ENCODE results near the gene EN1.
A peak's percentile ranks its signal among the peaks of the same experiment; 100 is the strongest.

Gene EN1

GRCh38 chr2:118845522-118846441, 1.7 kb downstream of the EN1 start:
- CTCF ChIA-PET, result interaction anchor here (0.6 to 1.1 kb wide), 2 partner anchors 13 to 29 kb away, joined by 3 read pairs; no protein-coding TSS in a partner anchor
- peak; percentile 25 for DNase-seq (ENCODE audit: extremely low spot score)
- TF ChIP-seq TARDBP (IDR thresholded peaks at IDR 0.05) (no peak), NFRKB (IDR thresholded peaks at IDR 0.05) (no peak), BHLHE40 (IDR thresholded peaks at IDR 0.05; ENCODE audit: borderline replicate concordance) (no peak), PKNOX1 (IDR thresholded peaks at IDR 0.05) (no peak), LEF1 (IDR thresholded peaks at IDR 0.05; ENCODE audit: borderline replicate concordance) (no peak), HDGF (IDR thresholded peaks at IDR 0.05; ENCODE audit: borderline replicate concordance) (no peak), SUZ12 (IDR thresholded peaks at IDR 0.05) (no peak)
- POLR2A ChIA-PET, result interaction anchor here (1.0 to 1.3 kb wide), 2 partner anchors 72 to 660 kb away, joined by 3 read pairs; no protein-coding TSS in a partner anchor

- POLR2A ChIA-PET, result interaction anchor here (1.3 kb wide), 1 partner anchor 659 kb away, joined by 3 read pairs; no protein-coding TSS in a partner anchor
- DNase-seq (ENCODE audit: extremely low spot score), result peak; percentile 17
- TF ChIP-seq NFRKB (IDR thresholded peaks at IDR 0.05), result no peak
- TF ChIP-seq LEF1 (IDR thresholded peaks at IDR 0.05; ENCODE audit: borderline replicate concordance), result no peak
- no peak for TF ChIP-seq ARNT (IDR thresholded peaks at IDR 0.05)
- no peak for TF ChIP-seq HDGF (IDR thresholded peaks at IDR 0.05; ENCODE audit: borderline replicate concordance)
- no peak for TF ChIP-seq SUZ12 (IDR thresholded peaks at IDR 0.05)
- no peak for TF ChIP-seq ZNF384 (IDR thresholded peaks at IDR 0.05)
- TF ChIP-seq L3MBTL2 (conservative IDR thresholded peaks at IDR 0.05), result no peak
- TF ChIP-seq FOXM1 (IDR thresholded peaks at IDR 0.05; ENCODE audit: borderline replicate concordance), result no peak
- TF ChIP-seq FOXK2 (IDR thresholded peaks at IDR 0.05), result no peak
- no peak for TF ChIP-seq BHLHE40 (IDR thresholded peaks at IDR 0.05; ENCODE audit: borderline replicate concordance)
- TF ChIP-seq FOXA1 (IDR thresholded peaks at IDR 0.05), result no peak
- TF ChIP-seq PKNOX1 (IDR thresholded peaks at IDR 0.05), result no peak
- CTCF ChIA-PET, result no interaction called here
These were observed 2.4 kb downstream of the EN1 start for GRCh38 chr2:118845005-118845521.

GRCh38 chr2:118844261-118845004, 3.0 kb downstream of the EN1 start:
- ChIA-PET POLR2A (no interaction called here), CTCF (no interaction called here)
- TF ChIP-seq SP1 (IDR thresholded peaks at IDR 0.05) (no peak), HDGF (IDR thresholded peaks at IDR 0.05; ENCODE audit: borderline replicate concordance) (no peak), ARNT (IDR thresholded peaks at IDR 0.05) (no peak)
- peak; percentile 17 for DNase-seq (ENCODE audit: extremely low spot score)

- CTCF ChIA-PET, result no interaction called here
- TF ChIP-seq SP1 (IDR thresholded peaks at IDR 0.05), result no peak
- TF ChIP-seq FOXA1 (IDR thresholded peaks at IDR 0.05), result no peak
- TF ChIP-seq HDGF (IDR thresholded peaks at IDR 0.05; ENCODE audit: borderline replicate concordance), result no peak
- TF ChIP-seq ARNT (IDR thresholded peaks at IDR 0.05), result no peak
- TF ChIP-seq ELF4 (IDR thresholded peaks at IDR 0.05), result no peak
- TF ChIP-seq SUZ12 (IDR thresholded peaks at IDR 0.05), result no peak
- no peak for TF ChIP-seq ZNF384 (IDR thresholded peaks at IDR 0.05)
- TF ChIP-seq PKNOX1 (IDR thresholded peaks at IDR 0.05), result no peak
- TF ChIP-seq CTBP1 (IDR thresholded peaks at IDR 0.05; ENCODE audit: borderline replicate concordance), result no peak
- TF ChIP-seq L3MBTL2 (conservative IDR thresholded peaks at IDR 0.05), result no peak
- TF ChIP-seq FOXK2 (IDR thresholded peaks at IDR 0.05), result no peak
- TF ChIP-seq TARDBP (IDR thresholded peaks at IDR 0.05), result no peak
- no peak for TF ChIP-seq LEF1 (IDR thresholded peaks at IDR 0.05; ENCODE audit: borderline replicate concordance)
- TF ChIP-seq BHLHE40 (IDR thresholded peaks at IDR 0.05; ENCODE audit: borderline replicate concordance), result no peak
- POLR2A ChIA-PET, result no interaction called here
These were observed 3.8 kb downstream of the EN1 start for GRCh38 chr2:118843483-118844132.

GRCh38 chr2:118842661-118843482, 4.6 kb downstream of the EN1 start:
- CTCF ChIA-PET, result no interaction called here
- POLR2A ChIA-PET, result no interaction called here
- TF ChIP-seq CTBP1 (IDR thresholded peaks at IDR 0.05; ENCODE audit: borderline replicate concordance), result no peak
- TF ChIP-seq FOXA1 (IDR thresholded peaks at IDR 0.05), result no peak
- no peak for TF ChIP-seq SUZ12 (IDR thresholded peaks at IDR 0.05)
- TF ChIP-seq L3MBTL2 (conservative IDR thresholded peaks at IDR 0.05), result no peak
- no peak for TF ChIP-seq FOXM1 (IDR thresholded peaks at IDR 0.05; ENCODE audit: borderline replicate concordance)
- no peak for TF ChIP-seq HDGF (IDR thresholded peaks at IDR 0.05; ENCODE audit: borderline replicate concordance)
- no peak for TF ChIP-seq ELF4 (IDR thresholded peaks at IDR 0.05)
- no peak for TF ChIP-seq TARDBP (IDR thresholded peaks at IDR 0.05)
- TF ChIP-seq PKNOX1 (IDR thresholded peaks at IDR 0.05), result no peak
- no peak for TF ChIP-seq LEF1 (IDR thresholded peaks at IDR 0.05; ENCODE audit: borderline replicate concordance)
- no peak for TF ChIP-seq FOXK2 (IDR thresholded peaks at IDR 0.05)
- no peak for TF ChIP-seq BHLHE40 (IDR thresholded peaks at IDR 0.05; ENCODE audit: borderline replicate concordance)
- no peak for DNase-seq (ENCODE audit: extremely low spot score)

More at GRCh38 chr2:118843483-118844132, 3.8 kb downstream of the EN1 start:
- DNase-seq (ENCODE audit: extremely low spot score), result no peak
